ENCODE results near the gene RIN3. TPM values are rescaled to one million over a fixed set of nuclear protein-coding genes. Genes with fewer than 3 reads are reported as not detected.

The RIN3 gene
- total RNA-seq, 2 donors from 2014 or later: 47.4 to 54.2 TPM

- no peak for ATAC-seq (ENCODE audit: insufficient number of reproducible peaks, low FRiP score, low read depth)
- no peak for DNase-seq (ENCODE audit: low spot score)
- TF ChIP-seq CTCF (IDR thresholded peaks at IDR 0.05): no peak
- H3K27ac ChIP-seq: no peak overlapping the region
- no peaks in the 10 kb centered on the region for H3K27me3 ChIP-seq (replicated peaks; ENCODE audit: insufficient read depth)
- no peak overlapping the region for H3K4me3 ChIP-seq
- peaks cover 0 to 18% of the 10 kb centered on the region in 2 donors for H3K4me1 ChIP-seq (ENCODE audit: control insufficient read depth in 1 of 2, low read depth in 2 of 2)
- H3K9me3 ChIP-seq: no peaks in the 10 kb centered on the region
- H3K36me3 ChIP-seq: peaks cover 18% of the 10 kb centered on the region
Measured at GRCh38 chr14:92735344-92735743, 221.8 kb downstream of the RIN3 start.

- TF ChIP-seq CTCF (IDR thresholded peaks at IDR 0.05): no peak
- H3K4me3 ChIP-seq: no peak overlapping the region
- no peaks in the 10 kb centered on the region for H3K27me3 ChIP-seq (replicated peaks; ENCODE audit: insufficient read depth)
- no peak for ATAC-seq (ENCODE audit: insufficient number of reproducible peaks, low FRiP score, low read depth)
- H3K36me3 ChIP-seq: peaks cover 6% of the 10 kb centered on the region
- DNase-seq (ENCODE audit: low spot score): no peak
- peaks cover 0 to 18% of the 10 kb centered on the region in 2 donors for H3K4me1 ChIP-seq (ENCODE audit: control insufficient read depth in 1 of 2, low read depth in 2 of 2)
- no peak overlapping the region for H3K27ac ChIP-seq
- no peaks in the 10 kb centered on the region for H3K9me3 ChIP-seq
Measured at GRCh38 chr14:92737206-92737605, 223.6 kb downstream of the RIN3 start.

GRCh38 chr14:92737619-92738188 lies 224.1 kb downstream of the RIN3 start:
- H3K27ac ChIP-seq: no peak overlapping the region
- H3K4me1 ChIP-seq (ENCODE audit: control insufficient read depth in 1 of 2, low read depth in 2 of 2): peaks cover 0 to 13% of the 10 kb centered on the region in 2 donors
- no peak for TF ChIP-seq CTCF (IDR thresholded peaks at IDR 0.05)
- peaks cover 5% of the 10 kb centered on the region for H3K36me3 ChIP-seq
- no peaks in the 10 kb centered on the region for H3K9me3 ChIP-seq
- no peak for ATAC-seq (ENCODE audit: insufficient number of reproducible peaks, low FRiP score, low read depth)
- no peak for DNase-seq (ENCODE audit: low spot score)
- no peak overlapping the region for H3K4me3 ChIP-seq
- H3K27me3 ChIP-seq (replicated peaks; ENCODE audit: insufficient read depth): no peaks in the 10 kb centered on the region

Other genes starting within 250 kb of the RIN3 start
- 1 to 10 TPM; 2.7 to 4.4 TPM for gene SLC24A4, start 190.6 kb upstream of the RIN3 start, total RNA-seq
- gene LGMN, start 234.8 kb downstream of the RIN3 start, total RNA-seq: 100 to 1,000 TPM in 1 of 2 donors, 10 to 100 TPM in 1; 83.6 to 167 TPM

All from thoracic aorta (tissue), 2 donors.